Psoas muscle (tissue), 8 donors: Measurements from ENCODE around the gene CCZ1B. TPM values are rescaled to one million over a fixed set of nuclear protein-coding genes. Genes with fewer than 3 reads are reported as not detected.
"Not testable (repeated sequence)": the region's sequence is repeated elsewhere in the genome, so short reads cannot be mapped to it uniquely, and the experiment has no call there.

ENCODE experiments used
- ATAC-seq, 4 donors: fragments of 200-7000 bp; cut with Tn5 transposase; one replicate each; pipeline ENCODE4 v1.9.1; 2020; ENCODE audit warnings: moderate library complexity in 3 of 4, mild to moderate bottlenecking in 2 of 4
- DNase-seq, 2 donors: peaks; one replicate each; pipeline ENCODE4 v3.0.0-alpha.2; 2020
- H3K27ac ChIP-seq: fragments of 200-600 bp; one replicate; pipeline ENCODE4 v1.8.0; 2022
- H3K27me3 ChIP-seq, 3 donors: fragments of 200-600 bp in 1 of 3; one replicate each; pipeline versions ENCODE4 v1.6.1 to v1.8.0; 2013 to 2022; ENCODE audit warnings: low read length in 2 of 3, mild to moderate bottlenecking in 2 of 3, moderate library complexity in 1 of 3; ENCODE audit not compliant: insufficient read depth in 3 of 3
- H3K36me3 ChIP-seq, 2 donors: fragments of 200-600 bp in 1 of 2; one replicate each; pipeline versions ENCODE4 v1.6.1 to v1.8.0; 2013 to 2022; ENCODE audit warnings: low read depth in 1 of 2, mild to moderate bottlenecking in 1 of 2, moderate library complexity in 1 of 2; ENCODE audit not compliant: insufficient read depth in 1 of 2
- H3K4me1 ChIP-seq: fragments of 200-600 bp; one replicate; pipeline ENCODE4 v1.8.0; 2022
- H3K4me3 ChIP-seq: fragments of 200-600 bp; one replicate; pipeline ENCODE4 v1.8.0; 2022; ENCODE audit warnings: mild to moderate bottlenecking
- H3K9me3 ChIP-seq: fragments of 200-600 bp; one replicate; pipeline ENCODE4 v1.8.0; 2022
- WGBS, 3 donors: extraction: QIAGEN DNeasy Blood & Tissue Kit; methylation state at CpG; one replicate each; pipeline versions ENCODE4 v1.1.6 to v1.1.7; 2013; 5-methylcytosine and 5-hydroxymethylcytosine counted together
- intact Hi-C, 2 donors: fragments of 100-400 bp; cut with DNase I; formaldehyde crosslinking; loops; one replicate each; pipeline versions ENCODE4 v1.11.0 to v1.14.2; 2022
- polyA plus RNA-seq, 3 donors: library from polyadenylated mRNA; stranded (reverse); fragments of 200-250 nt; gene quantifications; one replicate each; pipeline ENCODE4 v1.2.3, GENCODE V29; 2013
- total RNA-seq, 4 donors: library from RNA; stranded (reverse); fragmentation: NEBNext Ultra II Directional in 2 of 4; extraction: Animal tissue kit (Norgen Biotek cat#: 25700) in 2 of 4; gene quantifications; one replicate each; pipeline versions ENCODE4 v1.2.1 to v1.2.4, GENCODE V29; 2021 to 2023
- TF ChIP-seq, protein P1 (sequence below): fragments of 200-600 bp; IDR thresholded peaks from one replicate; pipeline ENCODE4 v1.8.0; 2022; ENCODE audit warnings: antibody characterized with exemption
- donor health status: healthy with polysubstance abuse.
- donor health status: DM: no; HTN: no; CAD: no; lungs with moderate emphysema.
- donor health status: Bipolar disorder and iron deficiency.
- donor health status: healthy.
- donor health status: DM: yes; HTN: yes; CAD: no.
- donor health status: DM: no; HTN: no; CAD: no.
- donor health status: DM: no; HTN: no; CAD: no.
- donor health status: DM: yes; HTN: yes; CAD: no.

CCZ1B gene
- total and polyA plus RNA-seq, 7 donors, result 14.5 to 28.1 (median 19.9) TPM

DNA sequence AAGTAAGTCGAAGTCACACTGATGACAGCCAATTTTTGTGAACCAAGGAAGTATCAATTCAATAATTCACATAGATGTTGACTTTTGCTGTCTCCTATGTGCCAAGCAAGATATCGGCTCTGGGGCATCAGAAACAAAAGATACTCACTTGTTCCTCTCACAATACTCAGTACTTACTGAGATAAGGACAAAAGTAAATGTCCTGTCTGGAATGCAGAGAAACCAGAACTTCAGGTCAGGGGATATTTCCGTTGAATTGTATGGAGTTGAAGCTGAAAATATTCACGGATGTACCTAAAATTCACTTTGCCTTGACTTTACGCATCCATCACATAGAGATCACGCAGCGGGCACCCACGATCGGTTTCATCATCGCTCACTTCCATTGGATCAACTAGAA is 11.0 kb upstream of the CCZ1B start:
- 90 to 94% (median 91%) methylated on average over 10 of the region's 10 CpGs for WGBS, 3 donors
- ATAC-seq, H3K4me1 ChIP-seq, H3K4me3 ChIP-seq, H3K36me3 ChIP-seq, H3K27ac ChIP-seq, H3K9me3 ChIP-seq, intact Hi-C loops, DNase-seq: not testable (repeated sequence)
- peaks cover 0 to 16% (median 0%) of the 10 kb centered on the region in 3 donors for H3K27me3 ChIP-seq

DNA sequence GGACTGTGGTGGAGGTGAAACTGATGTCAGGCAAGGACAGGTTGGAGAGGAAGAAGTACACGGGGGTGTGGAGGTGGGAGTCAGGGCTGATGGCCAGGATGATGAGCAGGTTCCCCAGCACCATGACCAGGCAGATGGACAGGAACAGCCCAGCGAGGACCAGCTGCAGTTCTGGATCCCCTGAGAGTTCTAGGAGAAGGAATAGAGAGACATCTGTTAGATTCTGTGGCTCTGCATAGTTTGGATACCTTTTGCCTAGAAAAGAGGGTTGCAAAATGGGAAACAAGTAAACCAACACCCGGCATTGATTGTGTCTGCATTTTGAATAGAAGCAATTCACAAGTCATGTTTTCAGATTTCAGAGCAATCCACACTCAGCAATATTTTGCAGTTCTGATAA is 9.4 kb upstream of the CCZ1B start:
- WGBS, 3 donors, result 13 to 21% (median 13%) methylated on average over 3 of the region's 3 CpGs
- H3K4me3 ChIP-seq, DNase-seq, H3K9me3 ChIP-seq, H3K4me1 ChIP-seq, ATAC-seq, intact Hi-C loops, H3K36me3 ChIP-seq, H3K27ac ChIP-seq: not testable (repeated sequence)
- peaks cover 0 to 25% (median 0%) of the 10 kb centered on the region in 3 donors for H3K27me3 ChIP-seq

DNA sequence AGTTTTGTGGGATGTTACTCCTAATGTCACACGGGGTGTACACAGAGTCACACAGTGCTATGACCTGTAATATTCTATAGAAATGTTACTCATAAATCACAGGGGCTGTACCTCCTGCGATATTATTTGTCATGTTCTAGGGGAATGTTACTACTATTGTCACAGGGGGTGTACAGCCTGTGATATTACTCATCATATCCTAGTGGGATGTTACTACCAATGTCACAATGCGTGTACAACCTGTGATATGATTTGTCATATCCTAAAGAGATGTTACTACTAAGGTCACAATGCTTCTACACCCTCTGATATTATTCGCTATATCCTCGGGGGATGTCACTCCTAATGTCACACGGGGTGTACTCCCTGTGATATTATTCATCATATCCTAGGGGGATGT is 7.6 kb upstream of the CCZ1B start:
- Histone ChIP-seq H3K4me3 (no peak overlapping the region), H3K9me3 (no peaks in the 10 kb centered on the region), H3K4me1 (no peaks in the 10 kb centered on the region), H3K27ac (no peak overlapping the region), H3K27me3 (peaks cover 0 to 17% (median 0%) of the 10 kb centered on the region in 3 donors), H3K36me3 (no peaks in the 10 kb centered on the region)
- ATAC-seq (no peak), DNase-seq (no peak)
- TF ChIP-seq, protein P1, sequence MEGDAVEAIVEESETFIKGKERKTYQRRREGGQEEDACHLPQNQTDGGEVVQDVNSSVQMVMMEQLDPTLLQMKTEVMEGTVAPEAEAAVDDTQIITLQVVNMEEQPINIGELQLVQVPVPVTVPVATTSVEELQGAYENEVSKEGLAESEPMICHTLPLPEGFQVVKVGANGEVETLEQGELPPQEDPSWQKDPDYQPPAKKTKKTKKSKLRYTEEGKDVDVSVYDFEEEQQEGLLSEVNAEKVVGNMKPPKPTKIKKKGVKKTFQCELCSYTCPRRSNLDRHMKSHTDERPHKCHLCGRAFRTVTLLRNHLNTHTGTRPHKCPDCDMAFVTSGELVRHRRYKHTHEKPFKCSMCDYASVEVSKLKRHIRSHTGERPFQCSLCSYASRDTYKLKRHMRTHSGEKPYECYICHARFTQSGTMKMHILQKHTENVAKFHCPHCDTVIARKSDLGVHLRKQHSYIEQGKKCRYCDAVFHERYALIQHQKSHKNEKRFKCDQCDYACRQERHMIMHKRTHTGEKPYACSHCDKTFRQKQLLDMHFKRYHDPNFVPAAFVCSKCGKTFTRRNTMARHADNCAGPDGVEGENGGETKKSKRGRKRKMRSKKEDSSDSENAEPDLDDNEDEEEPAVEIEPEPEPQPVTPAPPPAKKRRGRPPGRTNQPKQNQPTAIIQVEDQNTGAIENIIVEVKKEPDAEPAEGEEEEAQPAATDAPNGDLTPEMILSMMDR, result no peak
- WGBS, 3 donors, result 81 to 87% (median 86%) methylated on average over 6 of the region's 6 CpGs
- intact Hi-C loops, result no loop called here

DNA sequence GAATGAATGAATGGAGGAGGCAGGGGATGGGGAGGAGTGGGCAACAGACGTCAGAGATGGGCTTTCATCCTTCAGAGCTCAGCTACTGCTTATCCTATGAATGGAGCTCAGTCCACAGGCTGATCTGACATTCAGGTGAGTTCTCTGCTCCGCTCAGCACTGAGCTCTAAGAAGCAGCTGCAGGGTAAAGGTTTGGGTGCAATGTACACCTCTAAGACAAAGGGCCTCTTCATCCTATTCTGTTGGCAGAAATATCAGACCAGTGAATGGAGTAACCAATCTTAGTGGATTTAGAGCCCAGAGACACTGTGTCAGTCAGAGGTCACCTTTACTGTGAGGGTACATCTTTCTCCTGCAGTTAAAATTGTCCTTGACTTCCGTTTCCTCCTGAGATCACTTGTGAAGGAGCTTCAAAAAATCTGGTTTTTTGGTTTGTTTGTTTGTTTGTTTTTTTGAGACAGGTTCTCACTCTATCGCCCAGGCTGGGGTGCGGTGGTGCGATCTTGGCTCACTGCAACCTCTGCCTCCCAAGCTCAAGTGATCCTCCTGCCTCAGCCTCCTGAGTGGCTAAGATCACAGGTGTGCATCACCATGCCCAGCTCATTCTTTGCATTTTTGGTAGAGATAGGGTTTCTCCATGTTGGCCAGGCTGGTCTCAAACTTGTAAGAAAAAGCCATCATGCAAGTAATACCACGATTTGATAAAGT is 5.1 kb upstream of the CCZ1B start:
- no peak for ATAC-seq
- no peaks in the 10 kb centered on the region for H3K4me1 ChIP-seq
- no peaks in the 10 kb centered on the region for H3K36me3 ChIP-seq
- TF ChIP-seq, protein P1, result no peak
- no peak overlapping the region for H3K27ac ChIP-seq
- DNase-seq, result no peak
- H3K9me3 ChIP-seq, result no peaks in the 10 kb centered on the region
- H3K4me3 ChIP-seq, result no peak overlapping the region
- 73 to 75% (median 75%) methylated on average over 7 of the region's 7 CpGs for WGBS, 3 donors
- peaks cover 0 to 17% (median 0%) of the 10 kb centered on the region in 3 donors for H3K27me3 ChIP-seq
- intact Hi-C loops, result no loop called here

DNA sequence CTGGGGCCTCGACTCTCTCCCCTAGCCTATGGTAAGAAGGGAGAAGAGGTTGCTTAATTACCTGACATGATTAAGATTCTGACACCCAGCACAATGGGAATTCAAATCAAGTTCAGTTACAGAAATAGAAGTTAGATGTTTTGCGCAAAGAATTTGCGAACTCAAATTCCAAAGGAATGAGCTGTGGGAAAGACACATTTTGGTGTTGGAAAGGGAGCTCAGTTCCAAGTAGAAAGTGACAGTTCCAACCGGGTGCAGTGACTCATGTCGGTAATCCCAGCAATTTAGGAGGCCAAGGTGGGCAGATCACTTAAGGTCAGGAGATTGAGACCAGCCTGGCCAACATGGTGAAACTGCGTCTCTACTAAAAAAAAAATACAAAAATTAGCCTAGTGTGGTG is 4.0 kb upstream of the CCZ1B start:
- intact Hi-C loops, DNase-seq, H3K36me3 ChIP-seq, H3K27ac ChIP-seq, ATAC-seq, H3K4me3 ChIP-seq, H3K4me1 ChIP-seq, H3K9me3 ChIP-seq: not testable (repeated sequence)
- H3K27me3 ChIP-seq, result peaks cover 0 to 17% (median 0%) of the 10 kb centered on the region in 3 donors
- 69 to 76% (median 73%) methylated on average over 6 of the region's 6 CpGs for WGBS, 3 donors

DNA sequence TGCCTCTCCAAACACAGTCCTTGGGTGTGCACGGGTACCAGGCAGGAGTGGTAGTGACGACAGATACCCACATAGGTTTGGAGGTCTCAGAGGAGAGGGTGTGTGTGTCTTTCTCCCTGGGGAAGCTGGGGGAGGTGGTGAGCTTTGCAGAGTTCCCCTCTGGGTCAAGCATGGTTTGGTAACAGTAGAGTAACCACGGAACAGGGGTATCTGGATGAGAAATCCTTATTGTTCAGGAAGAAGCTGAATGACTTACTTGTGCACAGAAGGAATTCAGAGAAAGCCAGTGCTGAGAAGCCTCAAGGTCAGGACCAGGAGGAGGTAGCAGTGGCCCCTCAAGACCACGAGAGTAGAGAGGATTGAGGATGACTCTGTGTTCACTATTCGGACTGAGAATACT is 3.5 kb upstream of the CCZ1B start:
- peaks cover 0 to 17% (median 0%) of the 10 kb centered on the region in 3 donors for H3K27me3 ChIP-seq
- H3K4me1 ChIP-seq, H3K36me3 ChIP-seq, ATAC-seq, H3K27ac ChIP-seq, DNase-seq, intact Hi-C loops, H3K9me3 ChIP-seq, H3K4me3 ChIP-seq: not testable (repeated sequence)
- 72 to 80% (median 77%) methylated on average over 3 to 4 of the region's 5 CpGs for WGBS, 3 donors

DNA sequence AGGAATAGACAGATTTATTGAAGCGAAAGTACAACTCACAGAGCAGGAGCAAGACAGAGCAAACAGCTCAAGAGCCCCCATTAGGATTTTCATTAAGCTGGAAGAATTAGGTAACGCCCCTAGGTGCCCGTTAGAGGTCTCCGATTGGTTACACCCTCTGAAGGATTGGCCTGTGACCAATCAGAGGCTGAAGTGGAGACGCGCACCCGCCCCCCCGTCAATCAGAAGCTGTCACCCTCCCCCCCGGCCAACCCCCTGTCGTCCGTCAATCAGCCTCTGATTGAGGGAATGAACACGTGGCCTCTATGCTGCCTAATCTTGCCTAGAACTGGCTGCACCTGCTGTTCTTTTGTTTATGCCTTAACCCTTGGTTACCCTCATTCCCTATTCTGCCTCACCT is 1.1 kb upstream of the CCZ1B start:
- H3K9me3 ChIP-seq, H3K36me3 ChIP-seq, H3K4me3 ChIP-seq, H3K27ac ChIP-seq, H3K4me1 ChIP-seq, intact Hi-C loops, H3K27me3 ChIP-seq: not testable (repeated sequence)
- DNase-seq (peak; percentile 18 to 53), ATAC-seq (peak; percentile 64 to 78 (median 72))
- 28 to 58% (median 35%) methylated on average over 8 to 12 of the region's 12 CpGs for WGBS, 3 donors

DNA sequence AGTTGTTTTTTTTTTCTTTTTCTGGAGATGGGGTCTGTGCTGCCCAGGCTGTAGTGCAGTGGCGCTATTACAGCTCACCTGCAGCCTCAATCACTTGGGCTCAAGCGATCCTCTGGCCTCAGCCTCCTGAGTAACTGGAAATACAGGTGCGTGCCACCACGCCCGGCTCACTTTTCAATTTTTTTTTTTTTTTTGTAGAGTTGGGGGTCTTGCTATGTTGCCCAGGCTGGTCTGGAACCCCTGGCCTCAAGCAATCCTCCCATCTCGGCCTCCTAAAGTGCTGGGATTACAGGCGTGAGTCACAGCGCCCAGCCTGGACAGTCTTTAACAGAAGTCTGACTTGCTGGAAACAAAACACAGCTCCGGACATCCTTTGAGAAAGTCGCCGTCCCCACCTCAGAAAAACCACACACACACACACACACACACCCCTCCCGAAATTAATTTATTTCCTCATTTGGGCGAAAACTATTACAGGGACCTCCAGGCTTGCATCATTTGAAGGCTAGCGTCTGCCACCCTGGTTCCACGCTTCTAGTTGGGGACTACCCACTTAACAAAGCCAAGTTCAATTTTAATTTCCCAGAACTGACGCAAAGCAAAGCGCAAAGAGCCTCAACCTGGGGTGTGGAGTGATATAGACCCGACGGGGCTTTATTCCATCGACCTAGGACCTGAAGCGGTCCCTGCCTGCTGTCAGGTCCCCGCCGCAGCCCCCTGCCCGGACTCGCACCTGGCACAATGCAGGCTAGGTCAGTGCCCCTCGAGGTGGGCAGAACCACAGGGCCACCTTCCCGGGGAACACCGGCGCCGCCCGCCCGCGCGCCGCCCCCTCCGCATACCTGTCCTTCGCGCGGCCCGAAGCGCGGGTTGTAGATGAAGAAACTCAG is 594 bp downstream of the CCZ1B start:
- DNase-seq, H3K9me3 ChIP-seq, intact Hi-C loops, H3K27ac ChIP-seq, H3K27me3 ChIP-seq, H3K4me1 ChIP-seq: not testable (repeated sequence)
- Histone ChIP-seq H3K4me3 (peak overlapping the region; percentile 92), H3K36me3 (peaks cover 0 to 21% of the 10 kb centered on the region in 2 donors)
- 2 to 38% (median 3%) methylated on average over 3 to 10 of the region's 42 CpGs for WGBS, 3 donors
- ATAC-seq, result peak in 3 of 4 donors; percentile 17 to 55 (median 42)

DNA sequence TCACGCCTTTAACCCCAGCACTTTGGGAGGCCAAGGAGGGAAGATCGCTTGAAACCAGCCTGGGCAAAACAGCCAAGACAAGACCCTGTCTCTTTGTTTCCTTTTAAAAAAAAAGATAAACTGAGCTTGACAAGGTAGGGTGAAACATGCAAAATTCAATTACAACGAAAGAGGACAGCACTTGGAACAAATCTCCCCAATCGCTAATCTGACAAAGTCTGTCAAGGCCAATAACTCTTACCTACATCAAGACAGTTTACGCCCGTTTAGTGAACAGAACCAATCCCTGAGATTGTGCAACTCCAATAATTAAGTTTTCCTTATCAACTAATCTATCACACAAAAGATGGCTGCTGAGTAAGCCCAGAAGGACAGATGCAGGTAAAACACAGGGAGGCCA is 4.5 kb downstream of the CCZ1B start:
- H3K27me3 ChIP-seq, ATAC-seq, H3K27ac ChIP-seq, intact Hi-C loops, H3K4me3 ChIP-seq, DNase-seq, H3K4me1 ChIP-seq, H3K9me3 ChIP-seq: not testable (repeated sequence)
- peaks cover 0 to 52% of the 10 kb centered on the region in 2 donors for H3K36me3 ChIP-seq
- WGBS, 3 donors, result 85 to 92% (median 87%) methylated on average over 6 of the region's 6 CpGs
